Activated T-helper 17 cell treated with anti-CD3 and anti-CD28 coated beads, Interleukin-2, amount 50 U/mL, for 72 hours (primary cell): ENCODE data around the gene KCNIP3. TPM values are rescaled to one million over a fixed set of nuclear protein-coding genes. Genes with fewer than 3 reads are reported as not detected.

Experiments used
- ATAC-seq: fragments of 150-1000 bp; cut with Tn5 transposase; replicated peaks from 2 replicates; pipeline ENCODE4 v1.10.0; 2021; ENCODE audit warnings: mild to moderate bottlenecking, moderate library complexity
- H3K27ac Mint-ChIP-seq: one replicate; pipeline ENCODE4 v1.8.0; 2022; ENCODE audit warnings: mixed read lengths
- H3K27me3 Mint-ChIP-seq: one replicate; pipeline ENCODE4 v1.8.0; 2022; ENCODE audit warnings: mixed read lengths
- H3K36me3 Mint-ChIP-seq: one replicate; pipeline ENCODE4 v1.8.0; 2022; ENCODE audit warnings: low read depth, mild to moderate bottlenecking, mixed read lengths
- H3K4me1 Mint-ChIP-seq: one replicate; pipeline ENCODE4 v1.8.0; 2022; ENCODE audit warnings: mixed read lengths
- H3K4me3 Mint-ChIP-seq: one replicate; pipeline ENCODE4 v1.8.0; 2022; ENCODE audit warnings: mild to moderate bottlenecking, mixed read lengths
- H3K9me3 Mint-ChIP-seq: one replicate; pipeline ENCODE4 v1.8.0; 2022; ENCODE audit warnings: mixed read lengths
- total RNA-seq, 2 donors: library from RNA; stranded (reverse); gene quantifications; one replicate each; pipeline ENCODE4 v1.2.3, GENCODE V29; 2022

KCNIP3 gene
- total RNA-seq, 2 donors from 2014 or later = not detected

DNA sequence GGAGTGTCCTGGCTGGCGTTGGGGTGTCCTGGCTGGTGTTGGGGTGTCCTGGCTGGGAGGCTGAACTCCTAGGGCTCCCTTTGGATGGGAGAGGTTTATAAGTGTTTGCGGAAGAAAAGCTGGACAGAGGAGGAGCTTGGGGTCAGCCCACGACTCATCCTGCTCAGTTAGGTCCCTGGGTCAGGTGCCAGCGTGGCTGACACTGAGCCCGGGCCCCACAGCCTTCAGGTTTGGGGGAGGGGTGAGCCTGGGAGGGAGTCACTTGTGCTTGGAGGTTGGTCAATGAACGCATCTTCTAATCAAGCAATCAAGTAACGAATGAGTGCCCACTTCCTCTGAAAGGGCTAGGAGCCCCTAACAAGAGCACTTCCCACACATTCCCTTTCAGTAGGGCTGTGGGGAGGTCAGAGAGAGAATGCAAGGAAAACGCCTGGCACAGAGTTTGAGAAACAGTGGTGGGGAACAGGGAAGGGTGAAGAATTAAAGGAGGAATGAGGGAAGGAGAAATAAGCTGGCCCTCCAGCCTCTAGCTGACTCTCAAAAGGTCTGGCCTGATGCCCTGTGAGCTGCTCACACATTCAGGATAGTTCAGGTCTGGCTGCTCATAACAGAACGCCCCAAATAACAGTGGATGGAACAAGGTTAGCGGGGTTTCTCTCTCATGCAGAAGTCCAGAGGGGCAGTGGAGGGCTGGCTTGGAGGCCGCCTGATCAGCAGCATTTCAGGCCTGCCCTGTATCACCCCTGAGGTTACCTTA, 670 bp downstream of the KCNIP3 start:
- Mint-ChIP-seq H3K27me3 (peaks cover 12% of the 10 kb centered on the region), H3K4me1 (no peaks in the 10 kb centered on the region), H3K9me3 (no peaks in the 10 kb centered on the region), H3K4me3 (no peak overlapping the region), H3K36me3 (no peaks in the 10 kb centered on the region), H3K27ac (no peak overlapping the region)
- no peak for ATAC-seq

- H3K27me3 Mint-ChIP-seq = peaks cover 12% of the 10 kb centered on the region
Observed at GRCh38 chr2:95298486-95299111, 1.5 kb downstream of the KCNIP3 start.

DNA sequence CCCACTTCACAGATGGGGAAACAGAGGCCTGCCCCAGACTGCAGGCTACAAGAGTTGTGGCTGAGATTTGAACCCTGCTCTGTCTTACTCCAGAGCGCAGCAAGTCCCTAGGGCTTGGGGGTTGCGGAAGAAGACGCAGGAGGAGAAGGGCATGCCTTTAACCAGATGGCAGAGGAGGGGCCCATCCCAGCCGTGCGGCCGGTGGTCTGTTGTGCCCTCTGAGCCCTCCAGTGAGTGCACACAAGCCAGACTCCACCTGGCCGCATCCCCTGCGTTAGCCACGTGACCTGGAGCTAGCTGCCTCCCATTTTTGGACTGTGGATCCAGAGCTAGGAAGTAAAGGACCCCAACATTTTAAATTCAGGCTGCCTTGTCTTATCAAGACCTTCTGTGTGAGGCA, 2.8 kb downstream of the KCNIP3 start:
- H3K27ac Mint-ChIP-seq = no peak overlapping the region
- H3K4me3 Mint-ChIP-seq = no peak overlapping the region
- no peaks in the 10 kb centered on the region for H3K9me3 Mint-ChIP-seq
- H3K27me3 Mint-ChIP-seq = peaks cover 12% of the 10 kb centered on the region
- no peaks in the 10 kb centered on the region for H3K4me1 Mint-ChIP-seq
- ATAC-seq = no peak
- no peaks in the 10 kb centered on the region for H3K36me3 Mint-ChIP-seq

More at GRCh38 chr2:95298486-95299111, 1.5 kb downstream of the KCNIP3 start:
- Mint-ChIP-seq H3K4me3 (no peak overlapping the region), H3K4me1 (no peaks in the 10 kb centered on the region), H3K36me3 (no peaks in the 10 kb centered on the region), H3K27ac (no peak overlapping the region), H3K9me3 (no peaks in the 10 kb centered on the region)
- ATAC-seq = no peak

DNA sequence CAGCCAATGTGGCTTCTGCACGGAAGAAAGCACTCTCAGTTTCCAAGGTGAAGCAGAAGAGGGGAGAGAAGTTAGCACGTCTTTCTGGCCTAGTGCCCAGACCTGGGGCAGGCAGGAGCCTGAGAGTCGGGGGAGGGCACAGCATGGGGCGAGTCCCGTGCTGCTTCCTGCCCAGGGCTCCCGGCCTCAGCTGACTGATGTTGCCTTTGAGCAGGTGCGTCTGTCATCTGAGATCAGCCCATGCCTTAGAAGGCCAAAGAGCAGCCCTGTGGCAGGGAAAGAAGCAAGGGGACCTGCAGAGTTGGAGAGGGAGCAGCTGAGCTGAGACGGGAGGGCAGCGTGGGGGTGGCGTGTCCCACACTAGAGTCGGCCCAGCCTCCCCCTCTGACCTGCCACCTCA, 3.3 kb downstream of the KCNIP3 start:
- H3K27ac Mint-ChIP-seq = no peak overlapping the region
- no peaks in the 10 kb centered on the region for H3K9me3 Mint-ChIP-seq
- ATAC-seq = no peak
- no peaks in the 10 kb centered on the region for H3K36me3 Mint-ChIP-seq
- no peak overlapping the region for H3K4me3 Mint-ChIP-seq
- no peaks in the 10 kb centered on the region for H3K4me1 Mint-ChIP-seq
- peaks cover 12% of the 10 kb centered on the region for H3K27me3 Mint-ChIP-seq

DNA sequence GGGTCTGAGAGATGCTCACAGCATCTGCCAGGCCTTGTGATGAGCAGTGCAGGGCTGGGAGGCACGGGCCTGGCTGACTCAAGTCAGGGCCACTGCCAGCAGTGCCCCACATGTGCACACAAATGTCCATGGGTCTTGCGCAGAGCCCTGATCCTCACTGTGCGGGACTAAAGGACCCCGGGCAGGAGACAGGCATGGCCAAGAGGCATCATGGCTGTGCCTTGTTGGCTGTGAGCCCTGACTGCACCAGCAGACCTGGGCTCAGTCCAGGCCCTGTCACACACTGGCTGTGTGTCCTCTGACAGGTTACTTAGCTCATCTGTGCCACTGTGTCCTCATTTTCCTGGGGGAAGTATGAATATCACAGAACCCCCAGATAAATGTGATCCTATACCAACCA, 4.0 kb downstream of the KCNIP3 start:
- H3K4me3 Mint-ChIP-seq = no peak overlapping the region
- no peak overlapping the region for H3K27ac Mint-ChIP-seq
- H3K36me3 Mint-ChIP-seq = no peaks in the 10 kb centered on the region
- H3K4me1 Mint-ChIP-seq = no peaks in the 10 kb centered on the region
- ATAC-seq = no peak
- no peaks in the 10 kb centered on the region for H3K9me3 Mint-ChIP-seq
- H3K27me3 Mint-ChIP-seq = peaks cover 12% of the 10 kb centered on the region

DNA sequence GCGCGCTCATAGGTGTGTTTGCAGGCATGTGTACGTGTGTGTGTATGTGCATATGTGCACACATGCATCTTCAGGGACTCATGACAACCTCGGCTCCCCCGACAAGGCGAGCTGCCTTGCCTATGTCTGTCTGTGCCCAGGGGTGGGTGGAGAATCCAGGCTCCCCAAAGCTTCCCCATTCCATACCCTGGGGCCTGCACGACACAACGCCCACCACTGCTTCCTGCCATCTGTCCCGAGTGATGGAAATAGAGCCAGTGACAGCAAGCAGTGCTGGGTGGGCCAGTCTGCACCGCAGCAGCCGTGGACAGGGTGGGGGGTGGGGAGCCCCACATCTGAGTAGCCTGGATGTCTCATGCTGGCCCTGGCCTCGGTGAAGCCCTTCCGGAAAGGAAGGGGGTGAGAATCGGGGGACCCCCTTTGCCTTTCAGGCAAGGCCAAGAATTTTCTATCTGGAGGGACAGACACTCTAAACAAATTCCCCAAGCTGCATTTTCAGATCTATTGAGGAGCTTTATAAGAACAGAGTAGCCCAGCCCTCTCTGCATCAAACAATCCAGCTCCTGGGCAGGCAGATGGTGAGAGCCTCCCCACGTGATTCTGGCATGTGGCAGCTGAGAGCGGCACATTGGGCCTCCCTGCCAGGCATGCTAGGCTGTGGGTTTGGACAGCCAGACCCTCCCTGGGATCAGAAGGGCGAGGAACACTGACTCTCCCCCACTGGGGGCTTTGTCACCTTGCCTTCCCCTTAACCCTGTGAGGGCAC, 4.9 kb downstream of the KCNIP3 start:
- Mint-ChIP-seq H3K27ac (no peak overlapping the region), H3K4me3 (no peak overlapping the region), H3K9me3 (no peaks in the 10 kb centered on the region), H3K27me3 (peaks cover 6% of the 10 kb centered on the region), H3K36me3 (no peaks in the 10 kb centered on the region), H3K4me1 (no peaks in the 10 kb centered on the region)
- ATAC-seq = no peak

DNA sequence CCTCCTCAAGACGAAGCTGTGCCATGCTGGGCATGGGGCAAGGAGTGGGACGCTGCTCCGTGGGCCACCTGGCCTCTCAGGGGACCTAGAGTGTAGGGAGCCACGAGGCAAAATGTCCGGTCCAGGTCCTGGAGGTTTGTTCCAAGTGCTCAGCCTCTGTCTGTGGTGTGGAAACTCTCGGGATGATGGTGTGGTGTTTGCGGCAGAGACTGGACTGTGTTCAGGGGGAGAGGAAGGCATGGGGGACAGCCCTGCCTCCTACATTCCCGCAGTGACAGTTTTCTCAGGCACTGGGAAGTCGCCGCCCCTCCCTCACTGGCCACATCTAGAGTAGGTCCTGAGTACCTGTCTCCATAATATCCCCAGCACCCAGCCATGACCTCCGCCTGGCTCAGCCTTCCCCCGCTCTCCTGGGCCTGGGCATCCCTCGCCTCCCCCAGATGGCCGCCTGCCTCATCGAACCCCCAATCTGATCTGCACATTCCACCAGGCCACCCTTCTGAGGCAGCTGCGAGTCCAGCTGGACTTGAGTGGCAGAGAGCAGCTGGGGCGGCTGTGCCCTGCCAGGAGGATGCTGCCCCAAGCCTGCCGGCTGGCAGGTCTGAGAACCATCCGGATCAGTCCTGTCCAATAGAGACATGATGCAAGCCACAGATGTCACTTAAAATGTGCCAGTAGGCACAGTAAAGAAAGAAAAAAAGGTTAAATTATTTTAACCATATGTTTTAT, 6.2 kb downstream of the KCNIP3 start:
- Mint-ChIP-seq H3K4me1 (no peaks in the 10 kb centered on the region), H3K4me3 (no peak overlapping the region), H3K9me3 (no peaks in the 10 kb centered on the region), H3K36me3 (no peaks in the 10 kb centered on the region), H3K27me3 (peaks cover 3% of the 10 kb centered on the region), H3K27ac (no peak overlapping the region)
- ATAC-seq = no peak

DNA sequence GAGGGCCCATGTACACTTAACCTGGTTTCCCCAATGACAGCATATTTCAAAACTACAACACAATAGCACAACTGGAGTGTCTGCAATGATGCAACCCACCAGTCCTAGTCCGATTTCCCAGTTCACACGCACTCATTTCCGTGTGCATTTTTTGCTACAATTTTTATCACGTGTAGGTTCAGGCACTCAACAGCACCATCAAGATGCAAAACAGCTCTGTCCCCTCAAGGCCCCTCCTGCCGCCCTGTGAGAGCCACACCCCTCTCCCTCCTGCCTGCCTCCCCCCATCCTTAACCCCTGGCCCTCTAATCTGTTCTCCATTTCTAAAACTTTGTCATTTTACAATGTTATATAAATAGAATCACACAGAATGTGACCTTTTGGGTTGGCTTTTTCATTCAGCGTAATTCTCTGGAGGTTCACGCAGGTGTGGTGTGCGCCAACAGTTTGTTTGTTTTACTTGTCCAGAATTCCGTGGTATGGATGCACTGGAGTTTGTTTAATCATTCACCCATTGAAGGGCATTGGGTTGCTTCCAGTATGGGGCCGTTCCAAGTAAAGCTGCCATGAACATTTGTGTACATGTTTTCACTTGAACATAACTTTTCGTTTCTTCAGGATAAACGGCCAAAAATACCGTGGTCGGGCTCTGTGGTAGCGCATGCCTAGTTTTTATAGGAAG, 8.4 kb downstream of the KCNIP3 start:
- H3K27me3 Mint-ChIP-seq = peaks cover 3% of the 10 kb centered on the region
- H3K4me1 Mint-ChIP-seq = no peaks in the 10 kb centered on the region
- H3K9me3 Mint-ChIP-seq = no peaks in the 10 kb centered on the region
- H3K4me3 Mint-ChIP-seq = no peak overlapping the region
- no peak overlapping the region for H3K27ac Mint-ChIP-seq
- ATAC-seq = no peak
- H3K36me3 Mint-ChIP-seq = no peaks in the 10 kb centered on the region

DNA sequence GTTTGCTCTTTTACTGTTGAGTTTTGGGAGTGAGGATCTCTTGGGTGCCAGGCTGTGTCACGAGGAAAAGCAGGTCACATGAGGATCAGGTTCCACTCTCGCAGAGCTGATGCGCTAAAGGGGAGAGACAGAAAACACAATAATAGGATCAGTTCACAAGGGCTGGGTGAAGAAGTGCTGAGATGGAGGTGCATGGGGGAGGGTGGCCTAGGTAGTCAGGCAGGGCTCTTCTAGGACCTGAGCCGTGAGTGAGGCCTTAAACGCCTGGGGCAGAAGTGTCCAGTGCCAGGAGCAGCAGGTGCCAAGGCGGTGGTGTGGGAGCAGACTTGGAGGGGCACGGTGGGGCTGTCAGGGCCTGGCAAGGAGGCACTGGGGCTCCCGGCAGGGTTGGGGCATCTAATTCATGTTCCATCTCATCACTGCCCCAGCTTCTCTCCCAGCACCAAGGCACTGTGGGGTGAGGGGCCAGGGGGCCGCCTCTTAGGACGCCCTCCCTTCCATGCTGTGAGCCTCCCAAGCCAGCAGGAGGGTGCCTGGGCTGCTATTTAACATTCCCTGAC, 9.3 kb downstream of the KCNIP3 start:
- Mint-ChIP-seq H3K4me3 (no peak overlapping the region), H3K9me3 (no peaks in the 10 kb centered on the region), H3K36me3 (no peaks in the 10 kb centered on the region), H3K27me3 (no peaks in the 10 kb centered on the region), H3K4me1 (no peaks in the 10 kb centered on the region), H3K27ac (no peak overlapping the region)
- no peak for ATAC-seq

GRCh38 chr2:95307036-95307435, 9.9 kb downstream of the KCNIP3 start:
- Mint-ChIP-seq H3K27ac (no peak overlapping the region), H3K27me3 (no peaks in the 10 kb centered on the region), H3K4me1 (no peaks in the 10 kb centered on the region), H3K4me3 (no peak overlapping the region), H3K36me3 (no peaks in the 10 kb centered on the region), H3K9me3 (no peaks in the 10 kb centered on the region)
- no peak for ATAC-seq

DNA sequence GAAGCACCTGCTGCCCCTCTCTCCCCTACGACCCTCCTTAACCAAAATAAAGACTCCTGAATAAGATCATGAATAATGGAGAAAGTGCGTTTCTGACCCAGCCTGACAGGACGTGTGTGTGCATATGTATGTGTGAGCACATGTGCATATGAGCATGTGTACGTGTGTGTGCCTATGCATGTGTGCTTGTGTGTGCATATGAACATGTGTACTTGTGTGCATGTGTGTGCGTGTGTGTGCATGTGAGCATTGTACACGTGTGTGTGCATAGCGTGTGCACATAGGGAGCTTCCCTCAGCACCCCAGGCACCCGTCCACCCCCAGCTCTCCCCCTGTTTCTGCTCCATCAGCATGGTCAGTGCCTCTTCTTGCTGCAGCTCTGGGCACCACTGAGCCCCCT, 10.7 kb downstream of the KCNIP3 start:
- Mint-ChIP-seq H3K4me3 (no peak overlapping the region), H3K36me3 (no peaks in the 10 kb centered on the region)
- ATAC-seq = no peak

GRCh38 chr2:95308426-95308990, 11.4 kb downstream of the KCNIP3 start:
- H3K4me3 Mint-ChIP-seq = no peak overlapping the region
- no peaks in the 10 kb centered on the region for H3K27me3 Mint-ChIP-seq
- no peak for ATAC-seq
- H3K36me3 Mint-ChIP-seq = no peaks in the 10 kb centered on the region
- H3K4me1 Mint-ChIP-seq = no peaks in the 10 kb centered on the region
- no peak overlapping the region for H3K27ac Mint-ChIP-seq
- no peaks in the 10 kb centered on the region for H3K9me3 Mint-ChIP-seq

More for the DNA sequence above, 10.7 kb downstream of the KCNIP3 start:
- Mint-ChIP-seq H3K27me3 (no peaks in the 10 kb centered on the region), H3K27ac (no peak overlapping the region), H3K4me1 (no peaks in the 10 kb centered on the region), H3K9me3 (no peaks in the 10 kb centered on the region)

DNA sequence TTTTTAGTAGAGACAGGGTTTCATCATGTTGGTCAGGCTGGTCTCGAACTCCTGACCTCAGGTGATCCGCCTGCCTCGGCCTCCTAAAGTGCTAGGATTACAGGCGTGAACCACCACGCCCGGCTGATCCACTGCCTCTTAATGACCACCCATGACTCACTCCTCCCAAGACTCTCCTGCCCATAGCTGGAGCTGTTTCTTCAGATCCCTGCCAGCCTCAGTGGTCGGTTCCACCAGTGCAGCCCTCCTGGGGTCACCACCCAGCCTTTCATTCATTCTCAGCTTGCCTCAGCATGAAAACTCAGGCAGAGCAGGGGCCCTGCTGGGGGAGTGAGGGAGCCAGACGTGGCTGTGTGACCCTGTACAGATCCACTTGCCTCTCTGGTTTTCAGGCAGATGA, 12.5 kb downstream of the KCNIP3 start:
- Mint-ChIP-seq H3K27me3 (peaks cover 3% of the 10 kb centered on the region), H3K9me3 (no peaks in the 10 kb centered on the region), H3K4me1 (no peaks in the 10 kb centered on the region), H3K4me3 (no peak overlapping the region), H3K36me3 (no peaks in the 10 kb centered on the region), H3K27ac (no peak overlapping the region)
- ATAC-seq = no peak
